Hepatocyte (in vitro differentiated cells): ENCODE data around the gene CMSS1. TPM values are rescaled to one million over a fixed set of nuclear protein-coding genes. Genes with fewer than 3 reads are reported as not detected.

Experiments
- DNase-seq: peaks from one replicate; pipeline ENCODE4 v3.0.0-alpha.2; 2016; ENCODE audit warnings: low spot score
- H2AFZ ChIP-seq: fragments of 200-600 bp; sonication (generic); 2 replicates; pipeline ENCODE4 v1.6.0; 2016; ENCODE audit warnings: antibody characterized with exemption, mild to moderate bottlenecking
- H3K27ac ChIP-seq: fragments of 200-600 bp; sonication (generic); 2 replicates; pipeline ENCODE4 v1.5.1; 2016; ENCODE audit warnings: mild to moderate bottlenecking
- H3K27me3 ChIP-seq: fragments of 200-600 bp; sonication (generic); 2 replicates; pipeline ENCODE4 v1.6.1; 2016
- H3K36me3 ChIP-seq: fragments of 200-600 bp; sonication (generic); replicated peaks from 2 replicates; pipeline ENCODE4 v1.5.1; 2016; ENCODE audit warnings: low read depth; ENCODE audit not compliant: insufficient read depth
- H3K4me1 ChIP-seq: fragments of 200-600 bp; sonication (generic); 2 replicates; pipeline ENCODE4 v1.5.1; 2016; ENCODE audit warnings: mild to moderate bottlenecking, moderate library complexity; ENCODE audit not compliant: insufficient read depth
- H3K4me2 ChIP-seq: fragments of 200-600 bp; sonication (generic); 2 replicates; pipeline ENCODE4 v1.6.0; 2016
- H3K4me3 ChIP-seq: fragments of 200-600 bp; sonication (generic); 2 replicates; pipeline ENCODE4 v1.5.1; 2016; ENCODE audit warnings: mild to moderate bottlenecking
- H3K79me2 ChIP-seq: fragments of 200-600 bp; sonication (generic); 2 replicates; pipeline ENCODE4 v1.6.0; 2017; ENCODE audit warnings: mild to moderate bottlenecking
- H3K9me2 ChIP-seq: fragments of 200-600 bp; sonication (generic); replicated peaks from 2 replicates; pipeline ENCODE4 v1.6.0; 2017; ENCODE audit warnings: mild to moderate bottlenecking; ENCODE audit not compliant: insufficient read depth
- H3K9me3 ChIP-seq: fragments of 200-600 bp; sonication (generic); 2 replicates; pipeline ENCODE4 v1.5.1; 2016; ENCODE audit warnings: low read depth, mild to moderate bottlenecking
- H4K20me1 ChIP-seq: fragments of 200-600 bp; sonication (generic); 2 replicates; pipeline ENCODE4 v1.6.0; 2016; ENCODE audit warnings: mild to moderate bottlenecking; ENCODE audit not compliant: insufficient read depth, poor library complexity, severe bottlenecking
- EZH2 ChIP-seq: fragments of 200-600 bp; sonication (generic); IDR thresholded peaks from 2 replicates; pipeline ENCODE4 v1.6.1; 2016; ENCODE audit warnings: antibody characterized with exemption, mild to moderate bottlenecking, borderline replicate concordance
- EZH2phosphoT487 ChIP-seq: fragments of 200-600 bp; sonication (generic); IDR thresholded peaks from one replicate; pipeline ENCODE4 v1.6.1; 2018; ENCODE audit warnings: antibody characterized with exemption, mild to moderate bottlenecking, low read depth, moderate library complexity; ENCODE audit not compliant: unreplicated experiment, severe bottlenecking
- WGBS: methylation state at CpG from one replicate; pipeline ENCODE4 v1.1.6; 2016; ENCODE audit warnings: low lambda C conversion rate; ENCODE audit errors: missing lambda C conversion rate; 5-methylcytosine and 5-hydroxymethylcytosine counted together
- polyA plus RNA-seq: library from polyadenylated mRNA; unstranded; fragments of >200 nt; fragmentation: Nextera tagmentation; extraction: Ambion mirVana; gene quantifications from 2 replicates; pipeline ENCODE4 v1.2.1, GENCODE V29; 2016
- total RNA-seq: library from RNA; depleted of rRNA; stranded (reverse); fragments of >200 nt; gene quantifications from 2 replicates; pipeline ENCODE4 v1.2.3, GENCODE V29; 2014
- TF ChIP-seq, protein P1 (sequence below): fragments of 200-600 bp; sonication (generic); IDR thresholded peaks from 2 replicates; pipeline ENCODE4 v1.5.1; 2016; ENCODE audit warnings: antibody characterized with exemption, mild to moderate bottlenecking; ENCODE audit not compliant: poor library complexity

Gene CMSS1
- total and polyA plus RNA-seq, 2 experiments from 2014 or later: 11.8 to 17.0 TPM

DNA sequence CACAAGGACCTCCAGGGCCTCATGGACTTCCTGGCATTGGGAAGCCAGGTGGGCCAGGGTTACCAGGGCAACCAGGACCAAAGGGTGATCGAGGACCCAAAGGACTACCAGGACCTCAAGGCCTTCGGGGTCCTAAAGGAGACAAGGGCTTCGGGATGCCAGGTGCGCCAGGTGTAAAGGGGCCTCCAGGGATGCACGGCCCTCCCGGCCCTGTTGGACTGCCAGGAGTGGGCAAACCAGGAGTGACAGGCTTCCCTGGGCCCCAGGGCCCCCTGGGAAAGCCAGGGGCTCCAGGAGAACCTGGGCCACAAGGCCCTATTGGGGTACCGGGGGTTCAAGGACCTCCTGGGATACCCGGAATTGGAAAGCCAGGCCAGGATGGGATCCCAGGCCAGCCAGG is 23.2 kb upstream of the CMSS1 start:
- Histone ChIP-seq H4K20me1 (no peaks in the 10 kb centered on the region), H3K27me3 (no peaks in the 10 kb centered on the region), H3K4me2 (no peak overlapping the region), H3K4me3 (no peak overlapping the region), H3K27ac (no peak overlapping the region), H3K9me2 (no peaks in the 10 kb centered on the region), H3K9me3 (no peaks in the 10 kb centered on the region), H2AFZ (no peak overlapping the region), H3K36me3 (no peaks in the 10 kb centered on the region), H3K79me2 (no peaks in the 10 kb centered on the region), H3K4me1 (no peaks in the 10 kb centered on the region)
- DNase-seq: no peak
- TF ChIP-seq EZH2: no peak
- no peak for TF ChIP-seq EZH2phosphoT487
- TF ChIP-seq, protein P1, sequence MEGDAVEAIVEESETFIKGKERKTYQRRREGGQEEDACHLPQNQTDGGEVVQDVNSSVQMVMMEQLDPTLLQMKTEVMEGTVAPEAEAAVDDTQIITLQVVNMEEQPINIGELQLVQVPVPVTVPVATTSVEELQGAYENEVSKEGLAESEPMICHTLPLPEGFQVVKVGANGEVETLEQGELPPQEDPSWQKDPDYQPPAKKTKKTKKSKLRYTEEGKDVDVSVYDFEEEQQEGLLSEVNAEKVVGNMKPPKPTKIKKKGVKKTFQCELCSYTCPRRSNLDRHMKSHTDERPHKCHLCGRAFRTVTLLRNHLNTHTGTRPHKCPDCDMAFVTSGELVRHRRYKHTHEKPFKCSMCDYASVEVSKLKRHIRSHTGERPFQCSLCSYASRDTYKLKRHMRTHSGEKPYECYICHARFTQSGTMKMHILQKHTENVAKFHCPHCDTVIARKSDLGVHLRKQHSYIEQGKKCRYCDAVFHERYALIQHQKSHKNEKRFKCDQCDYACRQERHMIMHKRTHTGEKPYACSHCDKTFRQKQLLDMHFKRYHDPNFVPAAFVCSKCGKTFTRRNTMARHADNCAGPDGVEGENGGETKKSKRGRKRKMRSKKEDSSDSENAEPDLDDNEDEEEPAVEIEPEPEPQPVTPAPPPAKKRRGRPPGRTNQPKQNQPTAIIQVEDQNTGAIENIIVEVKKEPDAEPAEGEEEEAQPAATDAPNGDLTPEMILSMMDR: no peak
- WGBS: 97% methylated on average over 7 of the region's 8 CpGs

DNA sequence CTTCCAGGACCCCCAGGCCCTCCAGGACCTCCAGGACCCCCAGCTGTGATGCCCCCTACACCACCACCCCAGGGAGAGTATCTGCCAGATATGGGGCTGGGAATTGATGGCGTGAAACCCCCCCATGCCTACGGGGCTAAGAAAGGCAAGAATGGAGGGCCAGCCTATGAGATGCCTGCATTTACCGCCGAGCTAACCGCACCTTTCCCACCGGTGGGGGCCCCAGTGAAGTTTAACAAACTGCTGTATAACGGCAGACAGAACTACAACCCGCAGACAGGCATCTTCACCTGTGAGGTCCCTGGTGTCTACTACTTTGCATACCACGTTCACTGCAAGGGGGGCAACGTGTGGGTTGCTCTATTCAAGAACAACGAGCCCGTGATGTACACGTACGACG is 22.1 kb upstream of the CMSS1 start:
- Histone ChIP-seq H3K36me3 (no peaks in the 10 kb centered on the region), H3K27me3 (no peaks in the 10 kb centered on the region), H4K20me1 (no peaks in the 10 kb centered on the region), H2AFZ (no peak overlapping the region), H3K4me1 (no peaks in the 10 kb centered on the region), H3K9me2 (no peaks in the 10 kb centered on the region), H3K79me2 (no peaks in the 10 kb centered on the region), H3K4me2 (no peak overlapping the region), H3K27ac (no peak overlapping the region), H3K9me3 (no peaks in the 10 kb centered on the region), H3K4me3 (no peak overlapping the region)
- WGBS: 93% methylated on average over 15 of the region's 15 CpGs
- no peak for DNase-seq
- no peak for TF ChIP-seq EZH2phosphoT487
- TF ChIP-seq EZH2: no peak
- TF ChIP-seq, protein P1: no peak

GRCh38 chr3:99799422-99799821 is 18.2 kb upstream of the CMSS1 start:
- 81% methylated on average over 4 of the region's 4 CpGs for WGBS
- TF ChIP-seq EZH2 (no peak), EZH2phosphoT487 (no peak)
- TF ChIP-seq, protein P1: no peak

DNA sequence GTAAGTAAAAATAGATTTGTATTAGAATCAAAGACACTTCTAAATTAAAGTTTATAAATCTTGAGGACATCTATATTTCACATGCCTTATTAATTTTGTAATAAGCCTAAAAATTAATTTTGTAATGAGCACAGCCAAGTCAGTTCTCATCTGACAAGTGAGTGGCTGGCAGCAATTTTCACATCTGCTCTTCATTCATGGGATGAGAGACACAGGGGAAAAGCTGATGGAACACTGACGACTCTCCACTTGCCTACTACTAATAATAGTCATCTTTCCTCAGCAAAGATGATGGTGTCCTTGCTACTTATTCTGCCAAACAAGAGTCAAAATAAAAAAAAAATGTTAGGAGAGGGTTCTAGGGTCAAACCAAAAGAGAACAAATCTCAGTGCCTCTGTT is 14.4 kb upstream of the CMSS1 start:
- TF ChIP-seq EZH2 (no peak), EZH2phosphoT487 (no peak)
- TF ChIP-seq, protein P1: no peak
- H3K27me3 ChIP-seq: no peaks in the 10 kb centered on the region
- H3K79me2 ChIP-seq: no peaks in the 10 kb centered on the region
- no peak overlapping the region for H3K4me2 ChIP-seq
- H3K4me3 ChIP-seq: no peak overlapping the region
- H3K9me3 ChIP-seq: peaks cover 4% of the 10 kb centered on the region
- H4K20me1 ChIP-seq: no peaks in the 10 kb centered on the region
- H3K27ac ChIP-seq: no peak overlapping the region
- no peak for DNase-seq
- WGBS: 86% methylated on average over 1 of the region's 1 CpG
- H3K9me2 ChIP-seq: no peaks in the 10 kb centered on the region
- no peak overlapping the region for H2AFZ ChIP-seq
- H3K36me3 ChIP-seq: no peaks in the 10 kb centered on the region
- H3K4me1 ChIP-seq: no peaks in the 10 kb centered on the region

More at GRCh38 chr3:99799422-99799821, 18.2 kb upstream of the CMSS1 start:
- Histone ChIP-seq H3K27me3 (no peaks in the 10 kb centered on the region), H4K20me1 (no peaks in the 10 kb centered on the region), H3K4me3 (no peak overlapping the region), H2AFZ (no peak overlapping the region), H3K27ac (no peak overlapping the region), H3K4me2 (no peak overlapping the region), H3K36me3 (no peaks in the 10 kb centered on the region), H3K79me2 (no peaks in the 10 kb centered on the region), H3K4me1 (no peaks in the 10 kb centered on the region), H3K9me3 (no peaks in the 10 kb centered on the region), H3K9me2 (no peaks in the 10 kb centered on the region)
- DNase-seq: no peak
